ENCODE measurements around the gene RAPH1. TPM values are rescaled to one million over a fixed set of nuclear protein-coding genes. Genes with fewer than 3 reads are reported as not detected.
A peak's percentile ranks its signal among the peaks of the same experiment; 100 is the strongest.

RAPH1 gene
- total RNA-seq, 6 experiments from 2014 or later: 23.0 to 91.5 (median 53.4) TPM

GRCh38 chr2:203442463-203442862, 92.6 kb downstream of the RAPH1 start:
- TF ChIP-seq POLR2A (IDR thresholded peaks at IDR 0.05): no peak
- TF ChIP-seq, protein P1, sequence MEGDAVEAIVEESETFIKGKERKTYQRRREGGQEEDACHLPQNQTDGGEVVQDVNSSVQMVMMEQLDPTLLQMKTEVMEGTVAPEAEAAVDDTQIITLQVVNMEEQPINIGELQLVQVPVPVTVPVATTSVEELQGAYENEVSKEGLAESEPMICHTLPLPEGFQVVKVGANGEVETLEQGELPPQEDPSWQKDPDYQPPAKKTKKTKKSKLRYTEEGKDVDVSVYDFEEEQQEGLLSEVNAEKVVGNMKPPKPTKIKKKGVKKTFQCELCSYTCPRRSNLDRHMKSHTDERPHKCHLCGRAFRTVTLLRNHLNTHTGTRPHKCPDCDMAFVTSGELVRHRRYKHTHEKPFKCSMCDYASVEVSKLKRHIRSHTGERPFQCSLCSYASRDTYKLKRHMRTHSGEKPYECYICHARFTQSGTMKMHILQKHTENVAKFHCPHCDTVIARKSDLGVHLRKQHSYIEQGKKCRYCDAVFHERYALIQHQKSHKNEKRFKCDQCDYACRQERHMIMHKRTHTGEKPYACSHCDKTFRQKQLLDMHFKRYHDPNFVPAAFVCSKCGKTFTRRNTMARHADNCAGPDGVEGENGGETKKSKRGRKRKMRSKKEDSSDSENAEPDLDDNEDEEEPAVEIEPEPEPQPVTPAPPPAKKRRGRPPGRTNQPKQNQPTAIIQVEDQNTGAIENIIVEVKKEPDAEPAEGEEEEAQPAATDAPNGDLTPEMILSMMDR (IDR thresholded peaks at IDR 0.05): no peak
- Histone ChIP-seq H3K27me3 (no peaks in the 10 kb centered on the region), H3K36me3 (peaks cover 0 to 83% (median 27%) of the 10 kb centered on the region in 4 donors), H3K27ac (peak overlapping the region in 1 of 3 donors; percentile 7), H3K4me1 (peaks cover 0 to 58% (median 17%) of the 10 kb centered on the region in 4 donors), H3K4me3 (no peak overlapping the region), H3K9me3 (no peaks in the 10 kb centered on the region)
- 29% methylated on average over 5 of the region's 5 CpGs for WGBS (ENCODE audit: insufficient coverage, low coverage, low lambda C conversion rate, missing lambda C conversion rate)
- intact Hi-C loops (cut with DNase I): no loop called here
- DNase-seq (peak in 1 of 3 donors; percentile 59), ATAC-seq (peak; percentile 38 to 60 (median 48))

DNA sequence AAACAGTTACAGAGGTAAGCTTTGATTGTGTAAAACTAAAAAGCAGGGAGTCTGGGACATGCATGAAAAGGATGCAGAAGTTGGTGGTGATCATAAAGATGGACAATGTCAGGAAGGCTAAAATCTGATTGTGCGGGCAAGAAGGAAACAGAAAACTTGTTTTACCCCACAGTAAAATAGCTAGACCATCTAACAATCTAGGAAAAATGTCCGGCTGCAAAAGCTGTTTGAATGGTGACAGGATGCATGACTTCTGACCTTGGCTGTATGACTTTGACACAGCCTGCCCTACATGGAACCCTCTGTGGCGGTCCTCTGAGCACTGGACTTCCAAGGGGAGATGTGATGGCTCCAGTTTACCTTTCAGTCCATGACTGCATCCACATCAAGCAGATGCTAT, 93.6 kb downstream of the RAPH1 start:
- TF ChIP-seq, protein P1 (IDR thresholded peaks at IDR 0.05): no peak
- no peak for TF ChIP-seq POLR2A (IDR thresholded peaks at IDR 0.05)
- H3K27ac ChIP-seq: no peak overlapping the region
- H3K9me3 ChIP-seq: no peaks in the 10 kb centered on the region
- intact Hi-C loops (cut with DNase I): no loop called here
- no peak overlapping the region for H3K4me3 ChIP-seq
- peaks cover 0 to 58% (median 18%) of the 10 kb centered on the region in 4 donors for H3K4me1 ChIP-seq
- ATAC-seq (peak; percentile 3 to 25 (median 14)), DNase-seq (no peak)
- 70% methylated on average over 3 of the region's 3 CpGs for WGBS (ENCODE audit: insufficient coverage, low coverage, low lambda C conversion rate, missing lambda C conversion rate)
- H3K36me3 ChIP-seq: peaks cover 0 to 73% (median 27%) of the 10 kb centered on the region in 4 donors
- no peaks in the 10 kb centered on the region for H3K27me3 ChIP-seq

DNA sequence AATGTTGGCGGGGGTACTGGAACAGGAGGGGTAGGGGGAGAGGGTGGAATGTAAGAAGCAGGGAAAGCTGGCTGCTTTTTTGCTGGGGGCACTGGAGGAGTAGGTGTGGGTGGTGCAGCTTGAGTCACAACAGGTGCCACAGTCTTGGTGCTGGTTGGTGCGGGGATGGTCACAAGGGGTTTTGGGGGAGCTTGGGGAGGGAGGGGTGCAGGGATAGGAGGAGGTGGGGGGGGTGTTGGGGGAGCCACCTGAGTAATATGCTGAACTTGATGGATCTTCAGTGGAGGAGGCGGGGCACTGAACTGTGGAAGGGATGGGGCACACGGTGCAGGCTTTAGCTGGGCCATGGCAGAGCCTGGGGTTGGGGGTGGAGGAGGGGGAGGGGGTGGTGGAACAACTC, 94.4 kb downstream of the RAPH1 start:
- intact Hi-C loops (cut with DNase I): no loop called here
- DNase-seq (no peak), ATAC-seq (peak in 2 of 4 donors; percentile 3 to 31)
- H3K4me3 ChIP-seq: no peak overlapping the region
- H3K36me3 ChIP-seq: peaks cover 0 to 65% (median 21%) of the 10 kb centered on the region in 4 donors
- H3K27ac ChIP-seq: no peak overlapping the region
- peaks cover 0 to 54% (median 18%) of the 10 kb centered on the region in 4 donors for H3K4me1 ChIP-seq
- H3K27me3 ChIP-seq: no peaks in the 10 kb centered on the region
- no peaks in the 10 kb centered on the region for H3K9me3 ChIP-seq
- WGBS (ENCODE audit: insufficient coverage, low coverage, low lambda C conversion rate, missing lambda C conversion rate): 54% methylated on average over 2 of the region's 4 CpGs
- TF ChIP-seq POLR2A (IDR thresholded peaks at IDR 0.05): no peak
- TF ChIP-seq, protein P1 (IDR thresholded peaks at IDR 0.05): no peak

GRCh38 chr2:203438528-203438927, 96.6 kb downstream of the RAPH1 start:
- no peak for TF ChIP-seq POLR2A (IDR thresholded peaks at IDR 0.05)
- TF ChIP-seq, protein P1 (IDR thresholded peaks at IDR 0.05): no peak
- Histone ChIP-seq H3K4me1 (peaks cover 0 to 61% (median 18%) of the 10 kb centered on the region in 4 donors), H3K27me3 (no peaks in the 10 kb centered on the region), H3K9me3 (no peaks in the 10 kb centered on the region), H3K27ac (no peak overlapping the region), H3K4me3 (no peak overlapping the region), H3K36me3 (peaks cover 0 to 44% (median 18%) of the 10 kb centered on the region in 4 donors)
- WGBS (ENCODE audit: insufficient coverage, low coverage, low lambda C conversion rate, missing lambda C conversion rate): 30% methylated on average over 2 of the region's 2 CpGs
- ATAC-seq: peak in 3 of 4 donors; percentile 8 to 51 (median 31)
- intact Hi-C loops (cut with DNase I): no loop called here
- DNase-seq: no peak
